Measurements from ENCODE around the gene TREX2.

- TF ChIP-seq, protein P1, sequence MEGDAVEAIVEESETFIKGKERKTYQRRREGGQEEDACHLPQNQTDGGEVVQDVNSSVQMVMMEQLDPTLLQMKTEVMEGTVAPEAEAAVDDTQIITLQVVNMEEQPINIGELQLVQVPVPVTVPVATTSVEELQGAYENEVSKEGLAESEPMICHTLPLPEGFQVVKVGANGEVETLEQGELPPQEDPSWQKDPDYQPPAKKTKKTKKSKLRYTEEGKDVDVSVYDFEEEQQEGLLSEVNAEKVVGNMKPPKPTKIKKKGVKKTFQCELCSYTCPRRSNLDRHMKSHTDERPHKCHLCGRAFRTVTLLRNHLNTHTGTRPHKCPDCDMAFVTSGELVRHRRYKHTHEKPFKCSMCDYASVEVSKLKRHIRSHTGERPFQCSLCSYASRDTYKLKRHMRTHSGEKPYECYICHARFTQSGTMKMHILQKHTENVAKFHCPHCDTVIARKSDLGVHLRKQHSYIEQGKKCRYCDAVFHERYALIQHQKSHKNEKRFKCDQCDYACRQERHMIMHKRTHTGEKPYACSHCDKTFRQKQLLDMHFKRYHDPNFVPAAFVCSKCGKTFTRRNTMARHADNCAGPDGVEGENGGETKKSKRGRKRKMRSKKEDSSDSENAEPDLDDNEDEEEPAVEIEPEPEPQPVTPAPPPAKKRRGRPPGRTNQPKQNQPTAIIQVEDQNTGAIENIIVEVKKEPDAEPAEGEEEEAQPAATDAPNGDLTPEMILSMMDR (IDR thresholded peaks at IDR 0.05): no peak
- TF ChIP-seq POLR2A (IDR thresholded peaks at IDR 0.05): no peak
Observed at GRCh38 chrX:153410888-153411254, 35.0 kb downstream of the TREX2 start.
